Pancreas (tissue), 10 donors: ENCODE results near the gene TFEB. TPM values are rescaled to one million over a fixed set of nuclear protein-coding genes. Genes with fewer than 3 reads are reported as not detected.

ENCODE experiments used
- ATAC-seq, 4 donors: fragments of 200-7000 bp; cut with Tn5 transposase; one replicate each; pipeline versions ENCODE4 v1.8.0 to v1.9.1; 2020; ENCODE audit warnings: mild to moderate bottlenecking in 4 of 4, moderate library complexity in 4 of 4
- DNase-seq, 6 donors: peaks; one replicate each; pipeline ENCODE4 v3.0.0-alpha.2; 2020
- FAIRE-seq: peaks from 2 replicates; lab custom pipeline; 2012; peaks lifted over from hg19 to GRCh38; lab: Jason Lieb, UNC
- H3K27ac ChIP-seq, 4 donors: fragments of 200-600 bp; sonication (generic); 1 replicate in 3 of 4; 2 replicates in 1 of 4; pipeline versions ENCODE4 v1.5.0 to v1.8.0; 2020
- H3K27me3 ChIP-seq, 4 donors: fragments of 200-600 bp; one replicate each; pipeline ENCODE4 v1.8.0; 2021
- H3K36me3 ChIP-seq, 3 donors: fragments of 200-600 bp; sonication (generic) in 1 of 3; one replicate each; pipeline versions ENCODE4 v1.5.0 to v1.8.0; 2020 to 2021
- H3K4me1 ChIP-seq, 3 donors: fragments of 200-600 bp; one replicate each; pipeline ENCODE4 v1.8.0; 2021
- H3K4me3 ChIP-seq, 4 donors: fragments of 200-600 bp; sonication (generic) in 2 of 4; one replicate each; pipeline versions ENCODE4 v1.5.0 to v1.8.0; 2020 to 2021
- H3K9me3 ChIP-seq, 4 donors: fragments of 200-600 bp; one replicate each; pipeline ENCODE4 v1.8.0; 2021
- CTCF ChIP-seq, 4 donors: fragments of 200-600 bp; sonication (generic) in 3 of 4; IDR thresholded peaks; one replicate each; pipeline versions ENCODE4 v1.5.0 to v1.8.0; 2021; ENCODE audit warnings: antibody characterized with exemption in 4 of 4
- WGBS, 2 donors: extraction: QIAGEN DNeasy Blood & Tissue Kit; methylation state at CpG; one replicate each; pipeline ENCODE4 v1.1.7; 2013; 5-methylcytosine and 5-hydroxymethylcytosine counted together
- intact Hi-C, 3 donors: fragments of 100-400 bp; cut with DNase I; formaldehyde crosslinking; loops; one replicate each; pipeline versions ENCODE4 v1.11.1 to v1.14.2; 2022
- polyA plus RNA-seq, 2 donors: library from polyadenylated mRNA; stranded (reverse); fragments of 200-250 nt; gene quantifications; one replicate each; pipeline ENCODE4 v1.2.3, GENCODE V29; 2013
- total RNA-seq, 6 donors: library from RNA; stranded (reverse); fragmentation: NEBNext Ultra II Directional in 4 of 6; extraction: Animal tissue kit (Norgen Biotek cat#: 25700) in 4 of 6; gene quantifications; one replicate each; pipeline versions ENCODE4 v1.2.1 to v1.2.4, GENCODE V29; 2021 to 2023
- donor health status: healthy with polysubstance abuse.
- donor health status: DM: no; HTN: no; CAD: no; lungs with moderate emphysema.
- donor health status: DM: no; HTN: no; CAD: no.
- donor health status: control.
- donor health status: control.
- donor health status: Bipolar disorder and iron deficiency.
- donor health status: DM: yes; HTN: yes; CAD: no.
- donor health status: DM: no; HTN: no; CAD: no.
- donor health status: DM: no; HTN: no; CAD: no.
- donor health status: DM: yes; HTN: yes; CAD: no.

TFEB gene
- total and polyA plus RNA-seq, 8 donors, result 6.5 to 49.4 (median 11.6) TPM

GRCh38 chr6:41682497-41683272, 52.7 kb downstream of the TFEB start:
- Histone ChIP-seq H3K27me3 (no peaks in the 10 kb centered on the region), H3K9me3 (no peaks in the 10 kb centered on the region), H3K36me3 (no peaks in the 10 kb centered on the region), H3K4me1 (peaks cover 0 to 9% (median 6%) of the 10 kb centered on the region in 3 donors), H3K27ac (peak overlapping the region in 3 of 4 donors; percentile 28 to 70 (median 38)), H3K4me3 (peak overlapping the region in 1 of 4 donors; percentile 36)
- intact Hi-C loops, result loop anchor here in 2 of 3 donors (5.0 kb wide), 3 partner anchors 80 to 315 kb away; no protein-coding TSS in a partner anchor
- 29 to 30% methylated on average over 31 of the region's 31 CpGs for WGBS, 2 donors
- TF ChIP-seq CTCF (IDR thresholded peaks at IDR 0.05), result no peak
- FAIRE-seq (no peak), ATAC-seq (peak; percentile 48 to 75 (median 56)), DNase-seq (peak in 5 of 6 donors; percentile 59 to 78 (median 66))

- no peaks in the 10 kb centered on the region for H3K27me3 ChIP-seq
- FAIRE-seq, result no peak
- H3K27ac ChIP-seq, result peak overlapping the region in 2 of 4 donors; percentile 28 to 70
- peak; percentile 57 to 80 (median 70) for TF ChIP-seq CTCF (IDR thresholded peaks at IDR 0.05)
- intact Hi-C loops, result loop anchor here in 2 of 3 donors (5.0 kb wide), 3 partner anchors 80 to 315 kb away; no protein-coding TSS in a partner anchor
- no peaks in the 10 kb centered on the region for H3K9me3 ChIP-seq
- ATAC-seq, result peak; percentile 93 to 97 (median 94)
- H3K36me3 ChIP-seq, result no peaks in the 10 kb centered on the region
- peak; percentile 88 to 93 (median 92) for DNase-seq
- H3K4me1 ChIP-seq, result peaks cover 0 to 9% (median 6%) of the 10 kb centered on the region in 3 donors
- H3K4me3 ChIP-seq, result no peak overlapping the region
- WGBS, 2 donors, result 3 to 4% methylated on average over 9 of the region's 9 CpGs
Observed at GRCh38 chr6:41682056-41682477, 53.3 kb downstream of the TFEB start.

- Histone ChIP-seq H3K27ac (no peak overlapping the region), H3K27me3 (no peaks in the 10 kb centered on the region), H3K4me3 (no peak overlapping the region), H3K36me3 (no peaks in the 10 kb centered on the region), H3K9me3 (no peaks in the 10 kb centered on the region), H3K4me1 (peaks cover 0 to 9% (median 6%) of the 10 kb centered on the region in 3 donors)
- ATAC-seq (no peak), DNase-seq (peak in 1 of 6 donors; percentile 53), FAIRE-seq (no peak)
- intact Hi-C loops, result loop anchor here in 2 of 3 donors (5.0 kb wide), 3 partner anchors 78 to 313 kb away; no protein-coding TSS in a partner anchor
- TF ChIP-seq CTCF (IDR thresholded peaks at IDR 0.05), result no peak
- 83 to 84% methylated on average over 11 of the region's 11 CpGs for WGBS, 2 donors
Observed at GRCh38 chr6:41680182-41680965, 55.0 kb downstream of the TFEB start.

GRCh38 chr6:41679696-41680095, 55.7 kb downstream of the TFEB start:
- Histone ChIP-seq H3K27ac (no peak overlapping the region), H3K4me1 (peaks cover 0 to 9% (median 6%) of the 10 kb centered on the region in 3 donors), H3K9me3 (no peaks in the 10 kb centered on the region), H3K4me3 (no peak overlapping the region), H3K27me3 (no peaks in the 10 kb centered on the region), H3K36me3 (no peaks in the 10 kb centered on the region)
- no peak for TF ChIP-seq CTCF (IDR thresholded peaks at IDR 0.05)
- no peak for FAIRE-seq
- no peak for ATAC-seq
- intact Hi-C loops, result loop anchor here (5.0 to 10.0 kb wide), 5 partner anchors 67 to 312 kb away; no protein-coding TSS in a partner anchor
- WGBS, 2 donors, result 88 to 95% methylated on average over 9 of the region's 9 CpGs
- peak in 1 of 6 donors; percentile 27 for DNase-seq
